HepG2 (cell line): ENCODE data around the gene PDILT. TPM values are rescaled to one million over a fixed set of nuclear protein-coding genes. Genes with fewer than 3 reads are reported as not detected.

Source experiments
- ATAC-seq: fragments of 200-7000 bp; cut with Tn5 transposase; 3 replicates; pipeline ENCODE4 v1.9.1; 2020; ENCODE audit warnings: mild to moderate bottlenecking, moderate library complexity
- BruUV-seq: library from RNA; stranded (reverse); fragments of 400-500 nt; replicated peaks from 2 replicates; lab custom pipeline; 2021; lab: Mats Ljungman, UMichigan
- CTCF ChIA-PET: fragments of 300-600 bp; formaldehyde crosslinking; extraction: SDS; loops from one replicate; lab custom pipeline; 2021; ENCODE audit warnings: low total read pairs, inconsistent platforms, low intra/inter-chr PET ratio; lab: Yijun Ruan, JAX
- POLR2A ChIA-PET: fragments of 350-600 bp; sonication (Branson Sonifier 250); formaldehyde crosslinking; loops from one replicate; lab custom pipeline; 2020; ENCODE audit warnings: antibody characterized with exemption, inconsistent platforms; lab: Yijun Ruan, JAX
- DNase-seq: peaks from one replicate; pipeline ENCODE4 v3.0.0-alpha.2; 2015; ENCODE audit warnings: low spot score
- FAIRE-seq: peaks from 3 replicates; lab custom pipeline; 2011; peaks lifted over from hg19 to GRCh38; lab: Jason Lieb, UNC
- H2AFZ ChIP-seq: one replicate; pipeline ENCODE4 v1.6.1; 2011; ENCODE audit warnings: low read length, inconsistent platforms
- H3K27ac ChIP-seq: fragments of 300-600 bp; 3 replicates; pipeline ENCODE4 v1.8.0; 2011; ENCODE audit warnings: mixed run types, mild to moderate bottlenecking, mixed read lengths, low read length, inconsistent platforms; ENCODE audit not compliant: insufficient read depth; ENCODE audit errors: extremely low read length
- H3K27me3 ChIP-seq, 2 experiments: fragments of 200-600 bp in 1 of 2; 2 replicates in 1 of 2; 3 replicates in 1 of 2; pipeline versions ENCODE4 v1.6.0 to v1.8.0; 2011; ENCODE audit warnings: low read length in 2 of 2, mild to moderate bottlenecking in 2 of 2, moderate library complexity in 2 of 2, inconsistent platforms in 1 of 2; ENCODE audit not compliant: insufficient read depth in 2 of 2, control insufficient read depth in 1 of 2
- H3K36me3 ChIP-seq, 2 experiments: fragments of 200-600 bp in 1 of 2; replicated peaks in 1 of 2; 2 replicates in 1 of 2; 3 replicates in 1 of 2; pipeline versions ENCODE4 v1.5.1 to v1.8.0; 2011; ENCODE audit warnings: low read length in 2 of 2, inconsistent platforms in 1 of 2; ENCODE audit not compliant: insufficient read depth in 2 of 2, control insufficient read depth in 1 of 2
- H3K4me1 ChIP-seq: 2 replicates; pipeline ENCODE4 v1.5.1; 2012; ENCODE audit warnings: low read length, inconsistent platforms; ENCODE audit not compliant: insufficient read depth
- H3K4me2 ChIP-seq: 2 replicates; pipeline ENCODE4 v1.6.0; 2011; ENCODE audit warnings: low read depth, low read length, inconsistent platforms
- H3K4me3 ChIP-seq, 3 experiments: fragments of 200-600 bp in 1 of 3; sonication (generic), shearing (Covaris generic) in 1 of 3; replicated peaks in 1 of 3; 2 replicates each; pipeline ENCODE4 v1.5.1; 2011 to 2016; ENCODE audit warnings: low read length in 3 of 3, inconsistent platforms in 2 of 3, low read depth in 2 of 3, mild to moderate bottlenecking in 2 of 3, control low read depth in 1 of 3, mixed read lengths in 1 of 3; ENCODE audit not compliant: insufficient read depth in 1 of 3
- H3K79me2 ChIP-seq: one replicate; pipeline ENCODE4 v1.6.1; 2011; ENCODE audit warnings: low read length, inconsistent platforms; ENCODE audit not compliant: insufficient read depth
- H3K9ac ChIP-seq: 2 replicates; pipeline ENCODE4 v1.6.0; 2011; ENCODE audit warnings: mild to moderate bottlenecking, low read depth, low read length, inconsistent platforms; ENCODE audit not compliant: insufficient read depth
- H3K9me3 ChIP-seq: 2 replicates; pipeline ENCODE4 v1.5.1; 2012; ENCODE audit warnings: mild to moderate bottlenecking, low read length
- H4K20me1 ChIP-seq: 2 replicates; pipeline ENCODE4 v1.6.0; 2011; ENCODE audit warnings: inconsistent platforms, mild to moderate bottlenecking, low read length, moderate library complexity; ENCODE audit not compliant: insufficient read depth
- CBX1 ChIP-seq: IDR thresholded peaks from one replicate; pipeline ENCODE4 v1.6.1; 2016; ENCODE audit warnings: antibody characterized with exemption, low read depth
- FOXK2 ChIP-seq: fragments of 450-650 bp; IDR thresholded peaks from 2 replicates; pipeline ENCODE4 v1.6.1; 2016
- HNRNPK ChIP-seq: fragments of 200-400 bp; formaldehyde crosslinking; IDR thresholded peaks from 2 replicates; pipeline ENCODE4 v1.6.1; 2018; ENCODE audit warnings: low read length, low read depth, moderate library complexity, mild to moderate bottlenecking; ENCODE audit not compliant: poor library complexity, severe bottlenecking
- IKZF1 ChIP-seq: fragments of 450-650 bp; IDR thresholded peaks from 2 replicates; pipeline ENCODE4 v1.7.1; 2016
- MAFG ChIP-seq: sonication (generic); formaldehyde crosslinking; IDR thresholded peaks from 2 replicates; pipeline ENCODE4 v1.5.1; 2020; ENCODE audit warnings: mild to moderate bottlenecking, missing genetic modification reagents
- NFRKB ChIP-seq: fragments of 450-650 bp; IDR thresholded peaks from 2 replicates; pipeline ENCODE4 v1.6.1; 2017
- PCBP2 ChIP-seq: fragments of 200-400 bp; formaldehyde crosslinking; optimal IDR thresholded peaks from 2 replicates; pipeline ENCODE3; 2018; ENCODE audit warnings: low read length, low read depth; ENCODE audit not compliant: poor library complexity, severe bottlenecking
- PLRG1 ChIP-seq: fragments of 450-650 bp; conservative IDR thresholded peaks from 2 replicates; pipeline ENCODE4 v1.6.1; 2016
- RAD51 ChIP-seq: fragments of 450-650 bp; IDR thresholded peaks from 2 replicates; pipeline ENCODE4 v1.6.1; 2016; ENCODE audit warnings: borderline replicate concordance
- XRCC5 ChIP-seq: fragments of 200-400 bp; formaldehyde crosslinking; optimal IDR thresholded peaks from 2 replicates; pipeline ENCODE3; 2017; ENCODE audit warnings: mild to moderate bottlenecking, low read length
- ZBTB7A ChIP-seq: sonication (generic); formaldehyde crosslinking; IDR thresholded peaks from 2 replicates; pipeline ENCODE4 v1.8.0; 2022; ENCODE audit warnings: mild to moderate bottlenecking, missing genetic modification reagents
- ZNF20 ChIP-seq: sonication (generic); formaldehyde crosslinking; IDR thresholded peaks from 2 replicates; pipeline ENCODE4 v1.4.0; 2020; ENCODE audit warnings: mild to moderate bottlenecking, moderate library complexity, missing genetic modification reagents
- ZNF747 ChIP-seq: sonication (generic); formaldehyde crosslinking; IDR thresholded peaks from 2 replicates; pipeline ENCODE4 v1.8.1; 2023; ENCODE audit warnings: missing genetic modification reagents, mild to moderate bottlenecking, borderline replicate concordance
- WGBS: methylation state at CpG from one replicate; pipeline ENCODE4 v1.1.6; 2017; ENCODE audit warnings: low lambda C conversion rate; 5-methylcytosine and 5-hydroxymethylcytosine counted together
- in situ Hi-C: cut with HindIII; loops from 2 replicates; pipeline ENCODE4 v1.10.0; 2017; ENCODE audit warnings: low pct_unique_long_range_greater_than_20kb; ENCODE audit not compliant: extremely low pct_ligation_motif_present
- intact Hi-C: fragments of 100-400 bp; cut with micrococcal nuclease; formaldehyde crosslinking; loops from one replicate; pipeline ENCODE4 v1.10.0; 2022; ENCODE audit not compliant: unreplicated experiment
- polyA plus RNA-seq, 8 experiments: library from polyadenylated mRNA; depleted of rRNA in 3 of 8; stranded (reverse) in 7 of 8; unstranded in 1 of 8; fragments of >200 nt; fragmentation: Illumina TruSeq in 4 of 8; extraction: Trizol in 4 of 8; gene quantifications; 2 replicates each; pipeline versions ENCODE4 v1.2.1 to v1.2.3, GENCODE V29; 2011 to 2016; ENCODE audit warnings: low read depth in 4 of 8, missing spikeins in 1 of 8, mixed read lengths in 1 of 8; ENCODE audit not compliant: insufficient read depth in 1 of 8
- total RNA-seq, 5 experiments: library from RNA; depleted of rRNA; stranded (reverse); fragments of >200 nt; fragmentation: Illumina TruSeq; extraction: Trizol; gene quantifications; 2 replicates each; pipeline ENCODE4 v1.2.3, GENCODE V29; 2016; ENCODE audit warnings: low read depth in 1 of 5
- TF ChIP-seq, protein P1 (sequence below): fragments of 450-650 bp; IDR thresholded peaks from 2 replicates; pipeline ENCODE4 v1.6.1; 2017

Gene PDILT
- total and polyA plus RNA-seq, 2 of the 13 experiments (the other 11 are each of a cell fraction or from before 2014, with no cell fraction given): not detected

DNA sequence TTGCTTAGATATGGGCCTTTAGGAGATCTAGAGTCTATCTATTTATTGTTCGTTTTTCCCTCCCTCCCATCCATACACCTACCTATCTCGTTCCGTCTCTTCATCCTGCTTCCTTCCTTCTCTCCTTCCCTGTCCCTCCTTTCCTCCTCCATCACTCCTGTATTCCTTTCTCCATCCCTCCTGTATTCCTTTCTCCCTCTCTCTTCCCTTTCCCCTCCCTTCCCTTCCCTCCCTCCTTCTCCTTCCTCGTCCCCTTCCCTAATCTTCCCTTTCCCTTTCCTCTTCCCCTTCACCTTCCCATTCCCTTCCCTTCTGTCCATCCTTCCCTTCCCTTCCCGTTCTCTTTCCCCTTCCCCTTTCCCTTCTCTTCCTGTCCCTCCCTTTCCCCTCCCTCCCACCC is 87.8 kb downstream of the PDILT start:
- intact Hi-C loops (no loop called here), in situ Hi-C loops (loop anchor here (25.0 kb wide), 1 partner anchor 729 kb away; no protein-coding TSS in a partner anchor)
- H2AFZ ChIP-seq: no peak overlapping the region
- no peaks in the 10 kb centered on the region for H3K4me1 ChIP-seq
- CTCF ChIA-PET: no interaction called here
- H3K27me3 ChIP-seq: peaks cover 0 to 5% of the 10 kb centered on the region in 2 experiments; a peak in 2 of 5 replicates
- DNase-seq (no peak), FAIRE-seq (no peak), ATAC-seq (no peak)
- no peaks in the 10 kb centered on the region for H3K36me3 ChIP-seq
- no peak overlapping the region for H3K4me3 ChIP-seq
- 9% methylated on average over 5 of the region's 5 CpGs for WGBS
- H3K4me2 ChIP-seq: no peak overlapping the region
- BruUV-seq: no TSS peak
- no peaks in the 10 kb centered on the region for H3K9me3 ChIP-seq
- POLR2A ChIA-PET: no interaction called here
- no peak overlapping the region for H3K9ac ChIP-seq
- H4K20me1 ChIP-seq: no peaks in the 10 kb centered on the region
- no peak for TF ChIP-seq NFRKB
- TF ChIP-seq HNRNPK: peak; percentile 20
- 0 out of 2 replicates have a peak, but pooled peaks have one; percentile 28 for TF ChIP-seq FOXK2
- TF ChIP-seq PLRG1: 0 out of 2 replicates have a peak, but pooled peaks have one; percentile 67
- TF ChIP-seq XRCC5: no peak
- peak; percentile 95; the same call in 1 of the 2 replicates for TF ChIP-seq IKZF1
- peak; percentile 98 for TF ChIP-seq PCBP2
- TF ChIP-seq ZBTB7A (CRISPR knock-in tag): no peak
- no peak for TF ChIP-seq ZNF20
- TF ChIP-seq, protein P1, sequence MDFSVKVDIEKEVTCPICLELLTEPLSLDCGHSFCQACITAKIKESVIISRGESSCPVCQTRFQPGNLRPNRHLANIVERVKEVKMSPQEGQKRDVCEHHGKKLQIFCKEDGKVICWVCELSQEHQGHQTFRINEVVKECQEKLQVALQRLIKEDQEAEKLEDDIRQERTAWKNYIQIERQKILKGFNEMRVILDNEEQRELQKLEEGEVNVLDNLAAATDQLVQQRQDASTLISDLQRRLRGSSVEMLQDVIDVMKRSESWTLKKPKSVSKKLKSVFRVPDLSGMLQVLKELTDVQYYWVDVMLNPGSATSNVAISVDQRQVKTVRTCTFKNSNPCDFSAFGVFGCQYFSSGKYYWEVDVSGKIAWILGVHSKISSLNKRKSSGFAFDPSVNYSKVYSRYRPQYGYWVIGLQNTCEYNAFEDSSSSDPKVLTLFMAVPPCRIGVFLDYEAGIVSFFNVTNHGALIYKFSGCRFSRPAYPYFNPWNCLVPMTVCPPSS: peak; percentile 76; the same call in 1 of the 2 replicates
- no peak for TF ChIP-seq MAFG (CRISPR knock-in tag)
- TF ChIP-seq CBX1: no peak
- no peak for TF ChIP-seq ZNF747 (CRISPR knock-in tag)
- TF ChIP-seq RAD51: 0 out of 2 replicates have a peak, but pooled peaks have one; percentile 12
- H3K27ac ChIP-seq: no peak overlapping the region
- no peaks in the 10 kb centered on the region for H3K79me2 ChIP-seq
